HuH-7 (cell line): ENCODE data around the gene METTL2A.
"Not testable (repeated sequence)": the region's sequence is repeated elsewhere in the genome, so short reads cannot be mapped to it uniquely, and the experiment has no call there.

Experiments used
- DNase-seq: peaks from one replicate; pipeline ENCODE4 v3.0.0; 2011; ENCODE audit warnings: low spot score

METTL2A gene, protein sequence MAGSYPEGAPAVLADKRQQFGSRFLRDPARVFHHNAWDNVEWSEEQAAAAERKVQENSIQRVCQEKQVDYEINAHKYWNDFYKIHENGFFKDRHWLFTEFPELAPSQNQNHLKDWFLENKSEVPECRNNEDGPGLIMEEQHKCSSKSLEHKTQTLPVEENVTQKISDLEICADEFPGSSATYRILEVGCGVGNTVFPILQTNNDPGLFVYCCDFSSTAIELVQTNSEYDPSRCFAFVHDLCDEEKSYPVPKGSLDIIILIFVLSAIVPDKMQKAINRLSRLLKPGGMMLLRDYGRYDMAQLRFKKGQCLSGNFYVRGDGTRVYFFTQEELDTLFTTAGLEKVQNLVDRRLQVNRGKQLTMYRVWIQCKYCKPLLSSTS

DNA sequence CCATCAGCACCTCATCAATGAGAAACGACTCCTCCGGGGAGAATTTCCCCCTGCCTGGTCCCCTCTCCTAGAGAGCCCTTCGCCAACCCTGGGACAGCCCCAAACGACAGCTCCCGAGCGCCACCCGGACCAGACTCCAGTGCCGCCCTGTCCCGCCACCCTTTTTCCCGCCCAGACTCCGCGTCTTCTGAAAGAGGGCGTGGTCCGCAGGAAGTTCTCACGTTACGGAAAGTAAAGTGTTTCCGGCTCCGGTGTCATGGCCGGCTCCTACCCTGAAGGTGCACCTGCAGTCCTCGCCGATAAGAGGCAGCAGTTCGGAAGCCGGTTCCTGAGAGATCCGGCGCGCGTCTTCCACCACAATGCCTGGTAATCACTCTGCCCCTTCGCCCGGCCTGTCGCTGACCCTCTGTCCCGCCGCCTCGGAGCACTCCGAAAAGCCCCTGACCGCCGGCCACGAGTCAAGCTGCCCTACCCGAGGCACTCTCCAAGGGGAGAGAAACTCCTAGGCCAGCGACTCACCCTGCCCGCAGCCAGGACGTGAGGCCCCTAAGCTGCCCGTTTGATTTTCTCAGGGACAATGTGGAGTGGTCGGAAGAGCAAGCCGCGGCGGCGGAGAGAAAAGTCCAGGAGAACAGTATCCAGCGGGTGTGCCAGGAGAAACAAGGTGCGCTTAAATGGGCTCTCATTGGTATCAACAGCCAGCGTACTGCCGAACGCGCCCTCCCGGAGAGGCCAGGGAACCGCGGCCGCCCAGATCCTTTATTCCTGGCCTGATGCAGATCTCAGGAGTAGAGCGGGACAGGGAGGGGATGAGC is at the start of gene METTL2A:
Gene METTL2A, plus strand, starts transcription at position 251 of the 815 bp plus-strand sequence. Its CDS starts 6 bp downstream, at position 257.
- DNase-seq, result peak; percentile 49

DNA sequence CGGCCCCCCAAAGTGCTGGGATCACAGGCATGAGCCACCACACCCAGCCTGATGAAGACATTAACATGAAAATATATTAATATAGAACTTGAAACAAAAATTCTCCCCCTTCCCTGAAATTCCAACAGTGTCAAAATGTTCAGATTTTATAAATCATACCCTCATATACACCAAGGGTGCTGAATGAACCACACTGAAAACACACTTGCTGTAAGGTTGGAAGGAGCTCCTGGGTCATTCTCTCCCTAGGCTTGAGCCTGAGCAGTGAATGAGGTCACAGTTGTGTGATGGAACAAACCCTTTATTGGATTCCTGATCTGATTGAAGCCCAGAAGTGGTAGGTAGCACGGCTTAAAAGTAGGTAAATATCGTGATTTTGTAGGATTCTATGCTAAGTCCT is 43.4 kb upstream of the METTL2A start, which contains the start of gene EFCAB3:
Gene EFCAB3, plus strand, starts transcription at position 301 of the 400 bp plus-strand sequence. CDS start 2,427 bp downstream, outside the sequence.
- DNase-seq, result no peak

DNA sequence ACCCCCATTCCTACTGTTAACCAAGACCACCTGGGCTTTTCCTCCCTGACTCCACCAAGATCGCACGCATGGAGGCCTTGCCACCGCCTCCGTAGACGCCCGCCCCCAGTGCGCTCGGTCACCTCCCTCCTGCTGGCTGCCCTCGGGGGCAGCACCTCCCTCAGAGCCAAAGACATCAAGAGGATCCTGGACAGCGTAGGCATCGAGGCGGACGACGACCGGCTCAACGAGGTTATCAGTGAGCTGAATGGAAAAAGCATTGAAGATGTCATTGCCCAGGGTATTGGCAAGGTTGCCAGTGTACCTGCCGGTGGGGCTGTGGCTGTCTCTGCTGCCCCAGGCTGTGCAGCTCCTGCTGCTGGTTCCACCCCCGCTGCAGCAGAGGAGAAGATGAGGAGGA is 42.1 kb upstream of the METTL2A start:
- no peak for DNase-seq

DNA sequence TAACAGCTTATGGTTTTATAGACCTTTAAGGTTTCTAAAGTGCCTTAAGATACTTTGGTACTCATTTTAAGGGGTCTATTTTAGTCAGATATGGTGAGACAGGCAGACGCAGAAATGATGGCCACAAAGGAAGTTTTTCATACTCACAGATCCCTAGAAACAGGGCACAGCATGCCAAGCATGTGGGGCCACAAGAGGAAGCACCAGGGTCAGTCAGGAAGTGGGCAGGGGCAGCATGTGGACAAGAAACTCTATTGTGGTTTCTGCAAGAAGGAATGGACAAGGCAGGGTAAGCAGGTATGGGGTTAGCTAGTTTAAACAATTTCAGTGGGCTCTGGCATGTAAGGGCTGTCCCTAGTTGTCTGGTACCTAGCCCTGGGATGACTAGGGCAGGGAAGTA is 34.8 kb upstream of the METTL2A start:
- no peak for DNase-seq

DNA sequence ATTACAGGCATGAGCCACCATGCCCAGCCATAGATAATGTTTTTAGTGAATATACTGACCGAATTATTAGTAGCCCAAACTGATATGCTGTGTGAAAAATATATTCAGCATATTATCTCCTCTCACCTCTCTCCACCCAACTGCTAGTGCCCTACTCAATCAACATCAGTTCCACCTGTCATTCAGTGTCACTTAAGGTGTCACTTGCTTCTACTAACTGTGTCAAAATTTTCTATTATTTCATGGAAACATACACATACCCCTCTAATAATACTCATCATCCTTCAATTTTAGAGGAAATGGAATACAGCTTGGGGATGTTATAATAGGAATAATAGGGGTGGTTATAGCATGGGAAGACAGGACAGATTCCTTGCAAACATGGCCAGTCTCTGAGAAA is 30.8 kb upstream of the METTL2A start:
- DNase-seq, result no peak

DNA sequence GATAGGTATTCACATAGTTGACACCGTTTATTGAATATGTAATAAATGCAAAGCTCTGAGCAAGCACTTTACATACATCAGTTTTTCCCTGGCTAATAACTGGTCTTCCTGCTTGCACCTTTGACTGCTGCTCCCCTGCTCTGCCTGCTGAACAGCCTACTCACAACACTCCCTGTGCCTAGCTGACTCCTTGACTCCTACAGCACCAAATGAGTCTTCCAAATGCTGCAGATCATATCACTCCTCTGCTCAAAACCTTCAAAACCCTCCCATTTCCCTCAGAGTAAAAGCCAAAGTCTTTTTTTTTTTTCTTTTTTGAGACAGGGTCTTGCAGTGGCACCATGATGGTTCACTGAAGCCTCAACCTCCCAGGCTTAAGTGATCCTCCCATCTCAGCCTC is 24.8 kb upstream of the METTL2A start:
- DNase-seq, result no peak

DNA sequence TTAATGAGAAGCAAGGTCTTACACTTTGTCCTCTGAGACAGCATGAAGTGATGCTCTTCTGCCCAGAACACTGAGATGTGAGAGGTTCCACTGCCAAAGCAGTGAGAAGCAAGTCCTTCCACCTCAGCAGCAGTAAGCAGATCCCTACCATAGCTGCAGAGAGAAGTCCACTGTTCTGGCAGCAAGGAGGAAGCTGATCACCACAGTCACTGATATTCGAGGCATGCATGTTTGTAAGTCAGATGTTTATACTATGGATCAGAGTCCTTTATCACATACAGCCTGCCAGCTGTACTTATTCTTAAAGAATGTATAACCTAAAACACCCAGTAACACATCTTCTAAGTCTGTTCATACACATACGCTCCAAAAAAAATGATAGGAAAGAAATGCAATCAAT is 18.2 kb upstream of the METTL2A start:
- no peak for DNase-seq

DNA sequence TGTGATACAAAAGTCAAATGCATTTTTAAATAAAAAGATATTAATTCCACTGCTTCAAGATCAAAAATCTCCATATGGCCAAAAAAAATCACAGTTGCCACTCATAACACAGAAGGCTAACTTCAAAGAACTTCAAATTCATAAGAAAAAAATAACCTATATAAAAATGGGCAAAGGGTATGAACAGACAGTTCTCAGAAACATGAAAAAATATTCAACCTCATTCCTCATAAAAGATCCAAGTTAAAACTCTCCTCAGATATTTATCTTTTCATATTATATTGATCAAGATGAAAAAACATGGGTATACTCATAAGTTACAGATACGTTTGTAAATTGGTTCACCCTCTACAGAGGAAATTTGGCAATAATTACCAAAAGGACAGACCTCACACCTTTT is 10.6 kb upstream of the METTL2A start:
- not testable (repeated sequence) for DNase-seq

DNA sequence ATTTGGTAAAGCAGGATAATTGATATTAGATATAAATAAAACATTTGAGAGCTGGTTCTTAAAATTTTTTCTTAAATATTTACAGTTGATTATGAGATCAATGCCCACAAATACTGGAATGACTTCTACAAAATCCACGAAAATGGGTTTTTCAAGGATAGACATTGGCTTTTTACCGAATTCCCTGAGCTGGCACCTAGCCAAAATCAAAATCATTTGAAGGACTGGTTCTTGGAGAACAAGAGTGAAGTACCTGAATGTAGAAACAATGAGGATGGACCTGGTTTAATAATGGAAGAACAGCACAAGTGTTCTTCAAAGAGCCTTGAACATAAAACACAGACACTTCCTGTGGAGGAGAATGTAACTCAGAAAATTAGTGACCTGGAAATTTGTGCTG is 2.5 kb downstream of the METTL2A start:
- not testable (repeated sequence) for DNase-seq

DNA sequence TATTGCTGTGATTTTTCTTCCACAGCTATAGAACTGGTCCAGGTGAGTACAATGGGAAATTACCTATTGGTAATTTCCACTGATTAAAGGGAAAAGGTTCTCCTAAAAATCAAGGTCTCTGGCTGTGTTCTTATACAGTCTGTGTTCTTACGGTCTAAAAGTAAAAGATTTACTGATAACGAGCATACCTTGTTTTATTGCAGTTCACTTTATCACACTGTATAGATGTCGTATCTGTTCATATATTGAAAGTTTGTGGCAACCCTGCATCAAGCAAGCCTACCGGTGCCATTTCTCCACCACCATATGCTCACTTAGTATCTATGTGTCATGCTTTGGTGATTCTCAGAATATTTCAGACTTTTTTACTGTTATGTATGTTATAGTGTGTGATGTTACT is 11.6 kb downstream of the METTL2A start:
- DNase-seq, result not testable (repeated sequence)

DNA sequence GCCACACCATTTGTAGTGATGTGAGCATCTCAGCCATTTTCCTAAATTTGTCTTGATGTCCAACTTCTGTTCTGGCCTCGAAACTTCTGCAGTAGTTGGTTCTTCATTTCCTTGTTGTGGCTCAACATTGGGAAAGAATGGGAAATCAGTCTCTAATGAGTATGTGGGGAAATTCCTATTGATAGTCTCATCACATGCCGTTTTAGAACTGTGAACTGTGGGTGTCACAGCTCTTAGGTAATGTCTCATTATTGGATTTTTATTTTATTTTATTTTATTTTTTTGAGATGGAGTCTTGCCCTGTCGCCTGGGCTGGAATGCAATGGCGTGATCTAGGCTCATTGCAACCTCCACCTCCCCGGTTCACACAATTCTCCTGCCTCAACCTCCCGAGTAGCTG is 17.5 kb downstream of the METTL2A start:
- DNase-seq, result not testable (repeated sequence)

DNA sequence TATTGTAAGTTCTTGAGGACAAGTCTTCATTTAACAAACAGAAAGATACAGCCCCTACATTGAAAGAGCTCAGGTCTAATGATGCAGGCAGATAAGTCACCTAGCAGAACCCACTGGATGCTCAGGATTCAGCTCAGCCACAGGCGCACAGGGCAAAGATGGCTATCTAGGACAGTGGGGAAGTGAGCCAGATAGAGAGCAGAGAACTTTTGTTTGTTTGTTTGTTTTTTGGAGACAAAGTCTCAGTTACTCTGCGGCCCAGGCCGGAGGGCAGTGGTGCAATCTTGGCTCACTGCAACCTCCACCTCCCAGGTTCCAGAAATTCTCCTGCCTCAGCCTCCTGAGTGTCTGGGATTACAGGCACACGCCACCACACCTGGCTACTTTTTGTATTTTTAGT is 20.4 kb downstream of the METTL2A start:
- no peak for DNase-seq

DNA sequence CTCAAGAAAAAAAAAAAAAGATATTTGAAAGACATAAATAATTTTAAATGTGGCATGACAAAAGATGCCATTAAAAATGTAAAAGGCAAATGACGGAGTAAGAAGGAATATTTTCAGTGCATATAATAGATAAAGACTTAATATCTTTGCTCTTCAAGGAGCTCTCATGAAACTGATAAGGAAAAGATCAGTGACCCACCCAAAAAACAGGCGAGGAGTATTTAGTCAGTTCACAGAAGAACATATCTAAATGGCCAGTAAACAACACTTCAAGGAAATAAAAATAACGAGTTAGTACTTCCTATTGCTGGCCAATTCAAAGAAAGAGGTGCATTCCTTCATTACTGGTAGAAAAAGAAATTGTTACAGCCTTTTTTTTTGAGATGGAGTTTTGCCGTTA is 22.1 kb downstream of the METTL2A start:
- not testable (repeated sequence) for DNase-seq

DNA sequence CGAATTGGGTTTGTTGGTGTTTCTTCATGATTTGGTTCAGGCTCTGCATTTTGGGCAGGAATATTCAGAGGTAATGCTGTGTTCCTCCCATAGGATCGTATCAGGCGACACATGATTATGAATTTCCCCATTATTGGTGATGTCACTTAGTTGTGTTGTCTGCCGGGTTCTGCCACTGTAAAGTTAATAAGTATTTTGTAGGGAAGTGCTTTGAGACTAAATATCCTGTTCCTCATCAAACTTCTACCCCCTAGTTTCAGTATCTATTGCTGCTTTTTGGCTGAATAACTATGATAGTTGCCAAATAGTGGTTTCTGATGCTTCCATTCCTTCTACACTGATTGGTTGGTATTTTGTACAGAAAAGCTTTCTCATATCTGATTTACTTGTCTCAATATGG is 28.5 kb downstream of the METTL2A start:
- not testable (repeated sequence) for DNase-seq

DNA sequence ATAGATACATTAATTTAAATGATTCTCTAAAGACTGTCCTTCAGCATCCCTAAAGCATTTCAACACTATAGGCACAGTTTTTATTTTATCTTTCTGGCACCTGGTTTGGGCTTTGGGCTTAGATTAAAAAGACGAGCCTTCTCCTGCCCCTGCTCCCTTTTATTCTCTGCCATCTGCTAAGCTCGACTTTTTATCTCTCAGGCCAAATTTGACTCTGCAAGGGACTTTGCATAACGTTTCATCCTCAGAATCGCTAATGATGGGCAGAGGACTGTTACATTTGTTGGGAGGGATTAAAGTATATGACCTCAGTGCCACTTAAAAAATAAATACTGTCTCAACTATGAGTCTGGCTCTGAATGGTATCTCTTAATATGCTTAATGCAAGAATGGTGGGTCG is 29.3 kb downstream of the METTL2A start:
- not testable (repeated sequence) for DNase-seq

DNA sequence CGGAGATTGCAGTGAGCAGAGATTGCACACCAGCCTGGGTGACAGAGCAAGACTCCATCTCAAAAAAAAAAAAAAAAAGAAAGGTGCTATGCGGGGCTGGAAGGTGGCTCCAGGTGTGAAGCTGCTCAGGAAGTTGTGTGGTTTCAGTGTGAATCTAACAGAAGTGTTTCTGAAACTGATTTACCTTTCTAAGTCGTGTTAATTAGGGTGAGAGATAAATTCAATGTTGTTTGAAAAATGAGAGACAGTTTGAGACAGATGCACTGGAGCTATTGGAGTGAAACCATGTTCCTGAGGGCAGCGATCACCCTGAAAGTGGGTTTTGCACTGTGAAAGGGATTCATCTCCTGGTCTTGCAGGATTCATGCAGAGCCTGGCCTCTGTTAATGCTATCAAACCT is 30.0 kb downstream of the METTL2A start:
- not testable (repeated sequence) for DNase-seq

DNA sequence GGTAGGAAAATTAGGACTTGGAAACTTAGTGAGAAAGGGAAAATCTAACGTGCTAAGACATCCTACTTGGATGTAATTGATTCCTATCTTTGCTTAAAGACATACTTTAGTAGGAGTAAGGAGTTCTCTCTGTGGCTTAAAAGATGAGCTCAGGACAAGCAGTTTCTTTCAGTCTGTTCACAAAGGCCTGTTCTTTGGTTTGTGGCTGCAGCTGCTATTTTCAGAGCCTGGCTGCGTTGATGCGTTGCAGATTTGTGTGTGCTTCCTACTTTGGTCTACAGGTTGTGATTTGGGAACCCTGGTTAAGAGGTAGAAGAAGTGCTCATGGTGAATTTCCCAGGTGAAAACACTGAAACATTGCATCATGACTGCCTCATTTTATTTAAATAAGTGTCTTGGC is 30.4 kb downstream of the METTL2A start:
- not testable (repeated sequence) for DNase-seq

DNA sequence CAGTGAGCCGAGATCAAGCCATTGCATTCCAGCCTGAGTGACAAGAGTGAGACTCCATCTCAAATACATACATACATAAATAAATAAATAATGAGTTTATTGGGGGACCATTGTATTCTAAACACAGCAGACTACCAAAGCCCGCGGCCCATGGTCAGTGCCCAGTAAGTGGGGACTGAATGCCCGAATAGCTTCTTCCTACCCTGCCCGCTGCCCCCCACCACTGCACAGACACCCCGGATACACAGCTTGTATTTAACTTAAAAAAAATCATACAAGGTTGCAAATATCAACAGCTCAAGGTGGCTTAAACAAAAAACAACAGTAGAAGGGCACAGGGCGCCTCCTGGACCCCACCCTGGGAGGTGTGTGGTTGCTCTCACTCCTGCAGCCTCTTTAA is 32.3 kb downstream of the METTL2A start:
- DNase-seq, result no peak

DNA sequence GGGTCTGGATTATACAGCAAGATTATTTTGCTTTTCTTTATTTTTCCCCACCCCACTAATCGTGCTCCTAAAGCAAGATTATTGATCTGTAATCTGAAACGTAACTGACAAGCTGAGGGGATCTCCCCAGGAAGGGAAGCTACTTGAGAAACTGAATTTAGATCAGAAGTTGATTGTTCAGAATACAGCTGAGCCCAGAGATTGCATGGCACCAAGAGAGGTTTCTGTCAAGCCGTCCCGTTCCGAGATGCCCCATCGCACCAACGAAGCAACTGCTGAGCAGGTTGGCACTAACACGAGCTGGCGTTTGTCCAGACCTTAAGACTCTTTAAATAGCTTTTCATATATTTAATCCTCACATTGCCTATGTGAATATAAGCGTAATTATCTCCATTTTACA is 34.8 kb downstream of the METTL2A start:
- DNase-seq, result not testable (repeated sequence)

DNA sequence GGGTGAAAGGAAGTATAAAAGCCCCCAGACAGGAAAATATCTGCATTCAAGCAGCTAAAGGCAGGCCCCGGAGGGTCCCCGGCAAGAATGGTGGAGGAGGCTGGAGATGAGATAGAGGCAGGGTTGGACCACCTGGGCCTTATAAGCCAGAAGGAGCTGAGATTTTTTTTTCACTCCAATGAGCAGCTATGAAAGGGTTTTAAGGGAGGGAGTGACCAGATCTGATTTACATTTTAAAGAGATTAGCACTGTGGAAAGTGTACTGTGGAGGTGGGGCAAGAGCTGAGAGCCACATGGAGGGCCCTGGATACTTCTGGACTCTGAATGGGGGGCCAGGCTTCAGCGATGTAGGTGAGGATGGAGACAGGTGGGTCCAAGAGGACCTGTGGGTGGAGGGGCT is 40.7 kb downstream of the METTL2A start:
- not testable (repeated sequence) for DNase-seq

DNA sequence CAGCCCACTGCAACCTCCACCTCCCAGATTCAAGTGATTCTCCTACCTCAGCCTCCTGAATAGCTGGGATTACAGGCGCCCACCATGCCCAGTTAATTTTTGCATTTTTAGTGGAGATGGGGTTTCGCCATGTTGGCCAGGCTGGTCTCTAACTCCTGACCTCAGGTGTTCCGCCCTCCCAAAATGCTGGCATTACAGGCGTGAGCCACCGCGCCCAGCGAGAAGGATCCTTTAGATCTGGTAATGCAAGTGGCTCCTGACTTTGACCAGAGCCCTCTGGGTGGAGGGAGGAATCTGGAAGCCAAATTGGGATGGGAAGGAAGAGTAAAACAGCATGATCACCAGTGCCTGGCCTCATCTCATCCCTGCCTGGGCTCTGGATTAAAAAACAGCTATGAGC is 41.6 kb downstream of the METTL2A start:
- not testable (repeated sequence) for DNase-seq

DNA sequence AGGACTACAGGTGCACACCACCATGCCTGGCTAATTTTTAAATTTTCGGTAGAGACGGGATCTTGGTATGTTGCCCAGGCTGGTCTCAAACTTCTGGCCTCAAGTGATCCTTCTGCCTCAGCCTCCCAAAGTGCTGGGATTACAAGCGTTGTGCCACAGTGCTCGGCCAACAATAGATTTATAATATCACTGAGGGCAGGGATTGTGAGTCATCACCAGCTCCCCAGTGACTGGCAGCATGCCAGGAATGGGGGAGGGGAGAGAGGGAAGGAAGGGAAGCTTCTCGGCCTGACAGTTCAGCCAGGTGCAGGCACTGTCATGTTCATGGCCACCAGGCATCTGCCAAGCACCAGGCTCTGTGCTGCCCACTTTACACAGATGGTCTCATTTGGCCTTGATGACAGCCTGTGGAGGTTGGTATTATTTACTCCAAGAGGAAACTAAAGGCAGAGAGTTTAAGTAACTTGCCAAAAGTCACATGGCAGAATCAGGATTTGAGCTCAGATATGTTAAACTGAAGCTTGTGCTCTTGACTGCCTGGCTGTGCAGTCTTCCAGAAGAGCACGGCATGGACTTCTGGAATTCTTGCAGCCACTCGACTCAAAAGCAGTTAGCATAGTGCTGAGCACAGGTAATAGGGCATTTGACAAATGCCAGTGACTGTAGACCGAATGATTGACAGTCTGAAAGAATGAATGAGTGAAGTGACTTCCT is 47.1 kb downstream of the METTL2A start:
- DNase-seq, result not testable (repeated sequence)
